ENCODE results near the gene CKAP4.

GRCh38 chr12:106274012-106274411 lies 26.2 kb upstream of the CKAP4 start:
- TF ChIP-seq CTCF (IDR thresholded peaks at IDR 0.05; ENCODE audit: low read depth, low read length, poor library complexity, severe bottlenecking) (no peak), EZH2phosphoT487 (IDR thresholded peaks at IDR 0.05; ENCODE audit: borderline replicate concordance, low read length) (no peak)

Data from DOHH2 (cell line).